Erythroblast (primary cell): ENCODE data around the gene CEP120.

ENCODE experiments used
- GATA1 ChIP-seq: IDR thresholded peaks from 2 replicates; pipeline ENCODE4 v1.6.1; 2011; ENCODE audit warnings: low read depth, mild to moderate bottlenecking, control low read depth, low read length, moderate library complexity
- POLR2A ChIP-seq: IDR thresholded peaks from 2 replicates; pipeline ENCODE4 v1.6.1; 2011; ENCODE audit warnings: mild to moderate bottlenecking, low read length

DNA sequence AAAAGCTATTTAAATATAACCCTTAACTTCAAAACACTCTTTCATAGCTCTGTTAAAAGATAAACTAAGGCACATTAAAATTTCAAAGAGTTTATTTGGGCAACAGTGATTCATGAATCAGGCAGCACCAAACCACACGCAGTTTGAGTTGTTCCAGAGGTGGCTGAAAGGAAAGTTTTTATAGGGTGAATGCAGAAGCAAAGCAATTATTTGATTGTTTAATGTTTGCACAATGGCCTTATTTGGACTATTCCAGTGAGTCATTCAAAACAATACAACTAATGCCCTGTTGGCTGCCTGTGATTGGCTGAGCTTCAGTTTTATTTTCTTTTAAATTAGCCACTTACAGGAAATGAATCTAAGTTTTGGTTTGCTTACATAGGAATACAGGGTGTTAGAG lies 125.3 kb downstream of the CEP120 start:
- TF ChIP-seq POLR2A (no peak), GATA1 (no peak)
